ENCODE data around the gene ARCN1.
"Not testable (repeated sequence)": the region's sequence is repeated elsewhere in the genome, so short reads cannot be mapped to it uniquely, and the experiment has no call there.

Gene ARCN1

DNA sequence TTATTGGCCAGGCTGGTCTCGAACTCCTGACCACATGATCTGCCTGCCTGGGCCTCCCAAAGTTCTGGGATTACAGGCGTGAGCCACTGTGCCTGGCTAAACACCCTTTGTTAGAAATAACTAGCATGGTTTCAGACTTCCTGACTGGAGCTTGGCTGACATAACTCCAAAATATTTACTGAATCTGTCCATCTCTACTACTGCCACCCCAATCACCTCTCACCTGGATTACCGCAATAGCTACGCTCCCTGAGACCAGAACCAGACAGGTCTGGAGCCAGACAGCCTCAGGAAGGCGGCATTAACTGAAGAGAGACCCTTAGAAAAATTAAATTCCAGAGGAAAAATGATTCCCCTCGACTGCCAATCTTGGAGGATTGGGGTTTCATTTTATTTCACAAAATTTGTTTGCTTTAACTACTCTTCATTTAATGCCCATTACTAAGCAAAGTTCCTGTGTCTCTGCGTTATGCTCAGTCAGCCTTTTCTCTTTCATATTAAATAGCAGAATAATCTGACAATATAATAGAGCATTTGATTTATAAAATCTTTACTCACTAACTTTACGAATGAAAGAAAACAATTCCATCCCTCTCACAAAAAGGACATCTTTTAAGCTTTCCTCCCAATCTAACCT, 28.1 kb upstream of the ARCN1 start:
- no peak for DNase-seq (ENCODE audit: low read depth in 4 of 4, low spot score in 1 of 4)

DNA sequence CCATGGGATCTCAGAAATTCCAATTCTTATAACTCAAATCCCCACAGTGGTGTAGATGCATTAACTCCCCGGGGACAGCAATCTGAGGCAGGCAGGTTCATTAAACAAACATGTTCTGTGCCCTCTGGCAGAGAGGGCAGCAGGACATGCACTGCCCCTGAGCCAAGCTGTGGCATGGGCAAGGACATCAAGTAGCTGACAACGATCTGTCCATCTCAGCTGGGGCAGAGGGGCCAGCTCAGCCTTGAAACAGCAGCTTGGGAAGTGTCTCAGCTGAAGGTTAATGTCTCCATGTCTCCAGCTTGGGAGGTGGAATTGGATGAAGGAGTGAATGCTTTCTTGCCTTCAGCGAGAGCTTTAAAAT, 27.6 kb upstream of the ARCN1 start:
- DNase-seq (ENCODE audit: low read depth in 4 of 4, low spot score in 1 of 4), result no peak

DNA sequence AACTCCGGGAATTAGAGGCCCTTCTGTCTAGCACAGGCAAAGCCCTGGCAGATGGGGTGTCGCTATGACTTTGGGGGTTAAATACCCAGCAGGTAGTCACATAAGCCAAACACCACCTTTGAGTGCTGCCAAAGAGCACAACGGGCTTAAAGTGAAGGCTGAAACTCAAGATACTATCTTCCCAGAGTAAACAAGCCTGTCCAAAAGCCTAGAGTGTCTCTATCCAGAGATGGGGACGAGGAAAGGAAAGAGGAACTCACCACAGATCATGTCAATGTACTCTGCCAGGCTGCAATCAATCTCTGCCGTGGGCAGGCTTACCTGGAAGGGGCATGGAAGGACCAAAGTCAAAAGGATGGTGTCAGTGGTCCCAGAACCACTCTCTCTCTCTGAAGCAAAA, 26.7 kb upstream of the ARCN1 start:
- DNase-seq (ENCODE audit: low read depth in 4 of 4, low spot score in 1 of 4), result no peak

GRCh38 chr11:118547132-118547531, 25.1 kb upstream of the ARCN1 start:
- DNase-seq (ENCODE audit: low read depth in 4 of 4, low spot score in 1 of 4), result no peak

- no peak for DNase-seq (ENCODE audit: low read depth in 4 of 4, low spot score in 1 of 4)
Observed at GRCh38 chr11:118552341-118552740, 19.9 kb upstream of the ARCN1 start.

GRCh38 chr11:118560806-118561205, 11.4 kb upstream of the ARCN1 start:
- no peak for DNase-seq (ENCODE audit: low read depth in 4 of 4, low spot score in 1 of 4)

DNA sequence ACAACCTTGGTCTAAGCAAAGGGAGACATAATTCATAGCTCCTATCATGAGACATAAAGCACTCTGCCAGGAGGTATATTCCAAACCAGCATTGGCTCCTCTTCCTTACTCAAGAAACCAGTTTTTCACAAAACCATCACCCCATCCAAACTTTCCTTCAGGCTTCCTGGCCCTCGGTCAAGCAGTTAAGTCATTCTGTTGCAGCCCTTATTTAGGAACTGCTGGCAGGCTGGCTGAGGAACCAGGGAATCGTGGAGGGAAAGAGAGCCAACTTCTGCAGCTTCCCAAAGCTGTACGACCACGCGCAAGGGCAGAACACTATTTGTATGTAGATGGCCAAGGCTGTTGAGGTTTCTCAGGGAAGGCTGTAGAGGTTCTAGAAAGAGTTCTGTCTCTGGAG, 7.2 kb upstream of the ARCN1 start:
- no peak for DNase-seq (ENCODE audit: low read depth in 4 of 4, low spot score in 1 of 4)

DNA sequence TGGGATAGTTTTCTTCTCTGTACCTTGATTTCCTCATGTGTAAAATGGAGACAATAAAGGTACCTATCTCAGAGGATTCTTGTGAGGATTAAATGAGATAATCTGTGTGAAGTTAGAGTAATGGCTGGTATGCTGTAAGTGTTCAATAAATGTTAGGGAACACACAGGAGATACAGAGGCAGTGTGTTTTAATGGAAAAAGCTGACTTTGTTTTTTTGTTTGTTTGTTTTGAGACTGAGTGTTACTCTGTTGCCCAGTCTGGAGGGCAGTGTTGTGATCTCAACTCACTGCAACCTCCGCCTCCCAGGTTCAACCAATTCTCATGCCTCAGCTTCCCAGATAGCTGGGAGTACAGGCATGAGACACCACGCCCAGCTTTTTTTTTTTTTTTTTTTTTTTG, 2.5 kb upstream of the ARCN1 start:
- no peak for DNase-seq (ENCODE audit: low read depth in 4 of 4, low spot score in 1 of 4)

GRCh38 chr11:118570787-118571186, 1.4 kb upstream of the ARCN1 start:
- DNase-seq (ENCODE audit: low read depth in 4 of 4, low spot score in 1 of 4), result no peak

DNA sequence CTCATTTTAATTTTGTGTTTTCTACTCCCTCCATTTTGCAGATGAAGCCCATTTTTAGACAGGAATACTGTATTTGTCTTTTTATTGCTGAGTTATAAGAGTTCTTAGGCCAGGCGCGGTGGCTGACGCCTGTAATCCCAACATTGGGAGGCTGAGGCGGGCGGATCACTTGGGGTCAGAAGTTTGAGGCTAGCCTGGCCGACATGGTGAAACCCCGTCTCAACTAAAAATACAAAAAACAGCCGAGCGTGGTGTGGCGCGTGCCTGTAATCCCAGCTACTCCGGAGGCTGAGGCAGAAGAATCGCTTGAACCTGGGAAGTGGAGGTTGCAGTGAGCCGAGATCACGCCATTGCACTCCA, 528 bp upstream of the ARCN1 start:
- DNase-seq (ENCODE audit: low read depth in 4 of 4, low spot score in 1 of 4), result not testable (repeated sequence)

DNA sequence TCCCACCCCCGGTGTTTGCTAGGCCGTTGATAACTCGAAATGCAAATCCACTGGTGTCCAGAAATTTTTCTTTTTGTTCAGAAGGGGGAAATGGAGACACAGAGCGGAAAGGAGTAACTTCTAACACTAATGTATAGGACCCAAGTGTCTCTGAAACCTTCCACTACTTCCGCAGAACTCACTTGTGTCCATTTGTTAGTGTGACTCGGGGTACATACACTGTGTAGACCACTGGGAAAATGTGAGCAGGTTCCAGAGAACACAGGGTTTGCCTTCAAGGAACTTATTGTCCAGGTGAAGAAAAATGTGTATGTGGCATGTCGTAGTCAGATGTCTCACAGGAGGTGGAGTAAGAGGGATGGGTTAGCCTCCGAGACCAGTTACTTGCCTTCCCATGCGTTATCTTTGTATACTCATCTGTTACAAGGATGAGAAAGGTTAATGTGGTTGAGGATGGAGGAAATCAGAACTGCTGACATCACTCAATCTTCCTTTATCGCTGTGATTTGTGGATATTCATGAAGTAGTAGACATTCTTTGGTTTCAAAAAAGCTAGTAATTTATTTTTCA, 857 bp downstream of the ARCN1 start:
- DNase-seq (ENCODE audit: low read depth in 4 of 4, low spot score in 1 of 4), result peak in 1 of 4 experiments; percentile 22

GRCh38 chr11:118574636-118575035, 2.4 kb downstream of the ARCN1 start:
- no peak for DNase-seq (ENCODE audit: low read depth in 4 of 4, low spot score in 1 of 4)

DNA sequence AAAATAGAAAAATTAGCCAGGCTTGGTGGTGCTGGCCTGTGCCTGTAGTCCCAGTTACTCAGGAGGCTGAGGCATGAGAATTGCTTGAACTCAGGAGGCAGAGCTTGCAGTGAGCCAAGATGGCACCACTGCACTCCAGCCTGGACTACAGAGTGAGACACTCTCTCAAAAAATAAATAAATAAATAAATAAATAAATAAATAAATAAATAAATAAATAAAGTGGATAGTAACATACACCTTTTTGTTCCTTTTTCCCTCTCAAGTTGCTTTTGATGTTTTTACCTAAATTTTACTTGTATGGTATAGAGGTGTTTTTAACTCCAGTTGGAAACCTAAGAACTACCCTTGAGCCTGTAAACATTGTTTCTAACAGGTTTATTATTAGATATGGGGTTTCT, 5.8 kb downstream of the ARCN1 start:
- not testable (repeated sequence) for DNase-seq (ENCODE audit: low read depth in 4 of 4, low spot score in 1 of 4)

- DNase-seq (ENCODE audit: low read depth in 4 of 4, low spot score in 1 of 4), result no peak
Observed at GRCh38 chr11:118581057-118581456, 8.8 kb downstream of the ARCN1 start.

DNA sequence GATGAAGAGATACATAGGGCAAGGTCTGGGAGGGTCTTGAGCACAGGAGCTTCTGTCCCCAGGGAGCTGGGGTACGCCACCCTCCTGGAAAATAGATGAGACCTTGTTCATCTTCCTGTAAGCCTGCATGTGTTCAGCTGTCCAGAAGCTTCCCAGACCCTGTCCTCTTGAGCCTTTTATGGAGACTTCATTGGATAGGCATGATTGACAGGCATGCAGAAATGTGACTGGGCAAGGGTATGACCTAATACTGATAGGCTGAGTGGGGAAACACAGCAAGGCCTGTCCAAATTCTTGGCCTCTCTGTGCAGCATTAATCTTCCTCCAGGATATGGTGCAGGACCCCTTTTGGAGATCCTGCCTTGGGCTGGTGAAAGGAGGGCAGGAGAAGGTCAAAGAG, 15.7 kb downstream of the ARCN1 start:
- no peak for DNase-seq (ENCODE audit: low read depth in 4 of 4, low spot score in 1 of 4)

GRCh38 chr11:118592616-118593367, 20.6 kb downstream of the ARCN1 start:
- DNase-seq (ENCODE audit: low read depth in 4 of 4, low spot score in 1 of 4), result no peak

DNA sequence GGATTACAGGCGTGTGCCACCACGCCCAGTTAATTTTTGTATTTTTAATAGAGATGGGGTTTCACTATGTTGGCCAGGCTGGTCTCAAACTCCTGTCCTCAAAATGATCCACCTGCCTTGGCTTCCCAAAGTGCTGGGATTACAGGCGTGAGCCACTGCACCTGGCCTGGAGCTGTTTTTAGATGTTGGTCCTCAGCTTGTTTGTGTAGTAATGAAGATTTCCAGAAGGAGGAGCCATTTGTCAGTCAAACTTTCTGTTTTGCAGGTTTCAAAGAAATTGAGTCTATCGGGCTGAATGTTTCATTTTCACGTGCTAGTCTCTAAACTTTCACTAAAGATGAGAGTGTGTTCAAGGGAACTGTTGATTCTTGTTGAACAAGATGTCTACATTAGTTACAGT, 22.8 kb downstream of the ARCN1 start:
- DNase-seq (ENCODE audit: low read depth in 4 of 4, low spot score in 1 of 4), result not testable (repeated sequence)

GRCh38 chr11:118596224-118597146, 24.3 kb downstream of the ARCN1 start:
- DNase-seq (ENCODE audit: low read depth in 4 of 4, low spot score in 1 of 4), result no peak

DNA sequence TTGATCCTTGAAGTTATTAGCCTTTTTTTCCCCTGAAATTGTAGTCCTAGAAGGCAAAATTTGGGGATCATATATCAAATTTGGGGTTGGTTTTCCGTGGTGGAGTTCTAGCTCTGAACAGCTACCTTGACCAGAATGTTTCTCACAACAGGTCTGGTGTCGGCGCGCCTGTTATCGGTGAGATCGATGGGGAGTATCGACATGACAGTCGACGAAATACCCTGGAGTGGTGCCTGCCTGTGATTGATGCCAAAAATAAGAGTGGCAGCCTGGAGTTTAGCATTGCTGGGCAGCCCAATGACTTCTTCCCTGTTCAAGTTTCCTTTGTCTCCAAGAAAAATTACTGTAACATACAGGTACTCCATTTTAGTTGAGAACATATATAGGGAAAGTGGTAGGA, 25.3 kb downstream of the ARCN1 start:
- DNase-seq (ENCODE audit: low read depth in 4 of 4, low spot score in 1 of 4), result no peak

- no peak for DNase-seq (ENCODE audit: low read depth in 4 of 4, low spot score in 1 of 4)
Observed at GRCh38 chr11:118602331-118602730, 30.1 kb downstream of the ARCN1 start.

DNA sequence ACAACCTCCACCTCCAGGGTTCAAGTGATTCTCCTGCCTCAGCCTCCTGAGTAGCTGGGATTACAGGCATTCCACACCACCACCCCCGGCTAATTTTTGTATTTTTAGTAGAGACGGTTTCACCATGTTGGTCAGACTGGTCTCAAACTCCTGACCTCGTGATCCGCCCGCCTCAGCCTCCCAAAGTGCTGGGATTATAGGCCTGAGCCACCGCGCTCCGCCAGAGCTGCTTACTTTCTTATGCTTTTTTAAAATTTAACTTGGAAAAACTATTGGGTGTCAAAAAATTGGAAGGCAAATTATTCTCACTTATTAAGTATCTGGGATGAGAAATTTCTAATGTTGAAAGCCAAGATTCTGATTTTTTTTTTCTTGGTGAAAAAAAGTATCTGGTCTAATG, 31.5 kb downstream of the ARCN1 start:
- not testable (repeated sequence) for DNase-seq (ENCODE audit: low read depth in 4 of 4, low spot score in 1 of 4)

- no peak for DNase-seq (ENCODE audit: low read depth in 4 of 4, low spot score in 1 of 4)
Observed at GRCh38 chr11:118604566-118604965, 32.4 kb downstream of the ARCN1 start.

Measured in stimulated activated CD4-positive, alpha-beta T cell treated with anti-CD3 and anti-CD28 coated beads, Interleukin-1b, Interleukin-23, amount 100 ng/mL, for 24 hours (primary cell).